GM18873 (cell line): Measurements from ENCODE around the gene GHITM.
"Not testable (repeated sequence)": the region's sequence is repeated elsewhere in the genome, so short reads cannot be mapped to it uniquely, and the experiment has no call there.

Experiments used
- ATAC-seq: cut with Tn5 transposase; IDR thresholded peaks from one replicate; pipeline ENCODE4 v1.9.1; 2021; ENCODE audit warnings: mild to moderate bottlenecking, moderate library complexity, moderate number of reproducible peaks; ENCODE audit not compliant: unreplicated experiment, low FRiP score

The GHITM gene

GRCh38 chr10:84140036-84140379 lies 699 bp downstream of the GHITM start:
- ATAC-seq = peak; percentile 4

GRCh38 chr10:84147347-84147746 lies 8.0 kb downstream of the GHITM start:
- ATAC-seq = no peak

- ATAC-seq = not testable (repeated sequence)
These were observed 8.8 kb downstream of the GHITM start for GRCh38 chr10:84148006-84148597.

DNA sequence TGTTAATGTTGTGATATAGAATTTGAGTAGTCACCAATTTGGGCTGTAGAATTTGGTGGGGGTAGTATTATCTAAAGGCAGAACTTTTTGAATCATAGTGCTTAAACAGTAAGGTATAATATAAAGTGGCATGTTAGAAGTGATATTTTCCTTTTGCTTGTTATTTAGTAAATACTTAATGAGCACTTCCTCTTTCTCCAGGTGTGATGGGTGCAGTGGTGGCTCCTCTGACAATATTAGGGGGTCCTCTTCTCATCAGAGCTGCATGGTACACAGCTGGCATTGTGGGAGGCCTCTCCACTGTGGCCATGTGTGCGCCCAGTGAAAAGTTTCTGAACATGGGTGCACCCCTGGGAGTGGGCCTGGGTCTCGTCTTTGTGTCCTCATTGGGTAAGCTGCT lies 10.5 kb downstream of the GHITM start:
- no peak for ATAC-seq

GRCh38 chr10:84152769-84153168 lies 13.5 kb downstream of the GHITM start:
- no peak for ATAC-seq

GRCh38 chr10:84155521-84155920 lies 16.2 kb downstream of the GHITM start:
- no peak for ATAC-seq

DNA sequence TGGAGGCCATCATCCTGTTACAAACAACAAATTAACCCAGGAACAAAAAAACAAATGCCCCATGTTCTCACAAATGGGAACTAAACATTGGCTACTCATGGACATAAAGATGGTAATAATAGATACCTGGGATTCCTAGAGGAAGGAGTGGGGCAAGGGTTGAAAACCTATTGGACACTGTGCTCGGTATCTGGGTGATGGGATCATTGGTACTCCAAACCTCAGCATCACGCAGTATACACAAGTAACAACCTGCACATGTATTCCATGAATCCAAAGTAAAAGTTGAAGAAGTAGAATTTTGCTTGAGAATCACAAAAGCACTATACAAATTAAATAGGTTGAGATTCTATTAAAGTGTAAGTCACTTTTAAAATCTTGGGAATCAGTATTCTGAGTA lies 16.7 kb downstream of the GHITM start:
- ATAC-seq = no peak

DNA sequence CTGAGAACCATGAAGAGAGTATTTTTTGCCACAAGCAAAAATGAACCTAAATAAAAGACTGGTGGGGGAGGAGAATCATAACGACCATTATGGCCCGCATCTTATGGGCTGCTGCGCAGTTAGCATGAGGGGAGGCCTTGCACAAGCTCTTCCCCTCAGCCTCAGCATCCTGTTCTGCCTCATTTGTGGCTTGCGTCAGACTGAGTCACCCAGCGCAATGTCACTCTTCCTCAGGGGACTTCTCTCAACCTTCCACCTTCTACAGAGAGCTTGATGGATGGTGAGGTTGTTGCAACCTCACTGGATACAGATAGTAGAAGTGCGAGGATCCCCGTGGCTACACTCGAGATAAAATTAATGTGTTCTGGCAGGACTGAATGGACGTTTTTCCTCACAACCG lies 17.5 kb downstream of the GHITM start:
- ATAC-seq = peak; percentile 48

DNA sequence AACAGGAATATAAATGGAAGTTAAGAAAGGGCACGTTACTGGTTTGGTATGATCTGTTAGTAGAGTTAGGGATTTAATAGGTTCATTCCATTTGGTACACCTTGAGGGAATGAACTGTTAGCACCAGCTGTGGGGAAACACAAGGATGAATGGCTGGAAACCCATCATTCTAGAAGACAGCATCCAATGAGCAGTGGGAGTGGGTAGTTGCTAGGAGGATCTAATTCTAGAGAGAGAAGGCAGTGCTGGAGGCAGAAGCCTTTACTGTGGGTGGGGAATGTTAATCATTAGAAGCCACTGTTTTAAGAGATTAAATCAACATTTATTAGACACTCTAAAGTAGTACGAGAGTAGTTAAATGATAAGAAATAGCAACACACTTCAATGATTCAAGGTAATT lies 18.8 kb downstream of the GHITM start:
- ATAC-seq = no peak

GRCh38 chr10:84158550-84158949 lies 19.2 kb downstream of the GHITM start:
- ATAC-seq = no peak

DNA sequence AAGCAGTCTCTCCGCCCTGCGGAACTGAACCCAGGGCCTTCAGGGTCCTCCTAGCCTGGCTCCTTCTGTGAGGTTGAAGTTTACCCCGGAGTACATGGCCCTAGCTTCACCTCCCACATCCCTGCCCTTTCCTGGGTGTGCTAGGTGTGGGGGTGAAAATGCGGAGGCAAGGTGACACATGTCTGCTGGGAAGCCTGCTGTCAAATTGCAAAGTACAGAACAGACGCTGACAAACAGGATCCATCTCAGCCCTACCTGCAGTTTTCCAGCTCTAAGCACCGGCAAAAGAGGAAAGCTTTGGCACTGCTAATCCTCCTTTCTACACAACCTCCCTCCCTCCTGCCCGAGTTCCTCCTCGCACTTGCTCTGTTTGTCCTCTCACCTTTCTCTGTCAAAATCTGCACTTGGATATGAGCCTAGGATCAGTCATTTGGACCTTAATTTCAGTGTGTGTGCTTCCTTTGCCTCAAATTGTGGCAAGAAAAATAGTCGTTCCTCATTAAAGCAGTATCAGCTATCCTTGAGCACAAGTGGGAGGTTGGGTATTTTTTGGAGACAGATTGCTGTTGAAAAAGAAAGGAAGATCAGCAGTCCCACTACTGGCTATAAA lies 19.9 kb downstream of the GHITM start:
- ATAC-seq = no peak

DNA sequence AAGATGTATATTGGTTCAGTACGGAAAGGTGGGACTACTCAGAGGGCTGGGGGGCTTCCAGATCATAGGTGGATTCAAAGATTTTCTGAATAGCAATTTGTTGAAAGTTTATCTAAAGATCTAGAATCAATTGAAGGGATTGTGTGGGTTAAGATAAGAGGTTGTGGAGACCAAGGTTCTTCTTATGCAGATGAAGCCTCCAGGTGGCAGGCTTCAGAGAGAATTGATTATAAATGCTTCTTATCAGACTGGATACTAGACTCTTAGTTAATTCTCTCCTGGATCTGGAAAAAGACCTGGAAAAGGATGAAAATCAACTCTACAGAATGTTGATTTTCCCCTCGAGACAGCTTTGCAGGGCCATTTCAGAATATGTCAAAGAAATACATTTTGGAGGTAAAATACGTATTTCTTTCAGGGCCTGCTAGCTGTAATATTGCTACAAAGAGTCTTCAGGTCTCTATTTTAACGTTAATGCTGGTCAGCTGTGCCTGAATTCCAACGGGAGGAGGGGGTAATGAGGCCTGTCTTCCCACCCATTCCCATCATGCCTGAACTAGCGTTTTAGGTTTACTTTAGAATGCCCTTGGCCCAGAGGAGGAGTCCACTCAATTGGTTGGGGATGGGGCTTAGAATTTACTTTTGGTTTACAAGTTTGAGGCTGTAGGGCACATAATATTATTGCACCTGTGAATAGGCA lies 21.5 kb downstream of the GHITM start:
- ATAC-seq = no peak

DNA sequence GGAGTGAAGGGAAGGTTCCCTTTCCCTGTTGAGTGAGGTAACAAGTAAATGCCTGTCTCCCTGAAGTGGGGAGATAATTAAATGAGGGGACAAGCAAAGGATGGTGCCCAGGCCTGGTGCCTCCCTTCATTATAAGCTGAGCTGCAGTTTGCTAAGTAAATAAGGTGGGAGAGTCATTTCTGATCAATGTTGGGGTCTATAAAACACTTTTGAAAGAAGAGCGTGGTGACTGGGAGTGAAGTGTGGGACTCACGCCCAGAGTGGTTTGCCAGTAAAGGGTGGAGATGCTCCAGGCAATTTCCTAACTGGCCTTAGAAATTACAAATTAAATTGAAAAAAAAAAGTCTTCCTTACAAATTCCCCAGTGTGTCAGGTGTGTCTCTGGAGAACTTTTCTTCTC lies 24.7 kb downstream of the GHITM start:
- ATAC-seq = no peak

DNA sequence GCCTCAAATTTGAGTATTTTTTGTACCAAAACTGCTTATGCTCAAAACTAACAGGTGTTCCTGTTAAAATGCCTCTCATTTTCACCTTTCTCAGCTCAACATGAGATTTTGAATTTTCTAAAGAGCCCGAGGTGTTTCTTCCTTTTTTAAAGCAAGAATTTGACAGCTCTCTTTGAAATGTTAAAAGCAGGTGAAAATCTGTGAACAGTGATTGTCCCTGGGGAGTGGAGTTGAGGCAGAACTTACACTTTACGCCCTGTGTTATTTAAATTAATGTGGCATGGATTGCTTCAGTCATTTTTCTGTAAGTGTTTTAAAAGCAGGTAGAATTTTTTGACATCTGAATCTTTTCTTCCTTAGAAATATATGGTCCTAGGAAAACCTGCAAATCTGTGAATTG lies 25.1 kb downstream of the GHITM start:
- no peak for ATAC-seq

DNA sequence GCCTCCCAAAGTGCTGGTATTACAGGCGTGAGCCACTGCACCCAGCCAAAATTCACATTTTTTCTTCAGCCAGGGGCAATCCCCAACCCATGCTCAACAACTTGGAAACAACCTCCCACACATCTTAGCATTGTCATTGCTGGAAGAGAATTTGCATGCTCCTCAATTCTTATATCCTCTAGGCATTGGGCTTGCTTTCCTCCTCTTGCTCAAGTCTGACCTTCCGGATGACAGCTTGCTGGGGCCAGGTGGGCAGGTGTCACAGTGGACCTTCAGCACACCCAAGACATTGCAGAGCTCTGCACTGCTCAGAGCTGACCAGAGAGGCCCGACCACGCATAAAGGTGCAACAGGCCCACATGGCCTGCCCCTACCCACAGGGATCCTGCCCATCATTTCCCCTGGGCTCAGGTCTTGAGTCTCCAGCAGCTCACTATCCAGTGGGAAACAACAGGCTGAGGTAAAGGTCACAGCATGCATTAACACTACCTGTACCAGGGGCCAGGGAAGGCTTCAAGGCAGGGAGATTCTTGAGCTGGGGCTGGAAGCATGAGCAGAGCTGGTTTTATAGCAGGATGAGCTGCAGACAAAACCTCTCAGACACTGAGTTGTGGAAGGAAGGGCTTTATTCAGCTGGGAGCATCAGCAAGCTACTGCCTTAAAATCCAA lies 27.4 kb downstream of the GHITM start:
- ATAC-seq = peak; percentile 36

- ATAC-seq = not testable (repeated sequence)
These were observed 28.0 kb downstream of the GHITM start for GRCh38 chr10:84167289-84167653.

DNA sequence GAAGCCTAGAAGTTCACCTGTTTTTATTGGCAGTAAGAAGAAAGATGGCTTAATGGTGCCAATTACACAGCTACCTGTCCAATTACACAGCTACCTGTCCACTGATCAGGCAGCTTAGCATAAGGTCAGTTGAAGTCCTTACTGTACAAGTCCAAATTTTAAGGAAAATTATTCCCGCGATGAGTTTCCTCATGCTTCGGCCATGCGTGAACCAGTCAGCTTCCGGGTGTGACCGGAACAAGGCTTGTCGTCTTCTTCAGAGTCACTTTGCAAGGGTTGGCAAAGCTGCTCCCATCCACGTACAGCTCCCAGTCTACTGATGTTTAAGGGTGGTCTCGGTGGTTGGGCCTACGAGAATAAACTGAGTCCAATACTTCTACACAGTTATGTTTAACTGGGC lies 29.1 kb downstream of the GHITM start:
- ATAC-seq = not testable (repeated sequence)

GRCh38 chr10:84171237-84171636 lies 31.9 kb downstream of the GHITM start:
- ATAC-seq = not testable (repeated sequence)

DNA sequence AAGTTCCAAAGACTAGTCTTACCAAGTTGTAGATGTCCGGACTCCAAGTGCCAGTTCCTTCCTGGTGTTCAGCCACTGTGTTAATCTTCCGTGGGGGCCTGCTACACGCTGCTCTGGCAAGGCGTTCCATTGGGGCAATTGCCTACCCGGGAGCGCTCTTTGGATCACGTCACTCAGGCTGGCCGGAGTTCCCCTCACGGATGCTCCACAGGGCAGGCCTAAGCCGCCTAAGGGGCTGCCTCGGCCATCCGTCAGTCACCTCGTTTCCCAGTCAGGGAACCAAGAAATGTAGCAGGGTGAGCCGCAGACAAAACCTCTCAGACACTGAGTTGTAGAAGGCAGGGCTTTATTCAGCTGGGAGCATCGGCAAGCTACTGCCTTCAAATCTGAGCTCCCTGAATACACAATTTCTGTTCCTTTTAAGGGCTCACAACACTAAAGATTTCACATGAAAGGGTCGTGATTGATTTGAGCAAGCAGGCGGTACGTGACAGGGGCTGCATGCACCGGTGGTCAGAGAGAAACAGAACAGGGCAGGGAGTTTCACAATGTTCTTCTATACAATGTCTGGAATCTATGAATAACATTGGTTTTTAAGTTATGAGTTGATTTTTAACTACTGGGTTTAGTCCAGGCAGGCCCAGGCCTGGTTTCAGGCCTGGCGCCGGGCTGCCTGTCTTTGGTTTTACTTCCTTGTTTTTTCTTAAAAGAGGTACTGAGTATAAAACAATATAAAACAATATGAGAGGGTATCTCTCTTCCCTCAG lies 32.6 kb downstream of the GHITM start:
- ATAC-seq = peak; percentile 11

DNA sequence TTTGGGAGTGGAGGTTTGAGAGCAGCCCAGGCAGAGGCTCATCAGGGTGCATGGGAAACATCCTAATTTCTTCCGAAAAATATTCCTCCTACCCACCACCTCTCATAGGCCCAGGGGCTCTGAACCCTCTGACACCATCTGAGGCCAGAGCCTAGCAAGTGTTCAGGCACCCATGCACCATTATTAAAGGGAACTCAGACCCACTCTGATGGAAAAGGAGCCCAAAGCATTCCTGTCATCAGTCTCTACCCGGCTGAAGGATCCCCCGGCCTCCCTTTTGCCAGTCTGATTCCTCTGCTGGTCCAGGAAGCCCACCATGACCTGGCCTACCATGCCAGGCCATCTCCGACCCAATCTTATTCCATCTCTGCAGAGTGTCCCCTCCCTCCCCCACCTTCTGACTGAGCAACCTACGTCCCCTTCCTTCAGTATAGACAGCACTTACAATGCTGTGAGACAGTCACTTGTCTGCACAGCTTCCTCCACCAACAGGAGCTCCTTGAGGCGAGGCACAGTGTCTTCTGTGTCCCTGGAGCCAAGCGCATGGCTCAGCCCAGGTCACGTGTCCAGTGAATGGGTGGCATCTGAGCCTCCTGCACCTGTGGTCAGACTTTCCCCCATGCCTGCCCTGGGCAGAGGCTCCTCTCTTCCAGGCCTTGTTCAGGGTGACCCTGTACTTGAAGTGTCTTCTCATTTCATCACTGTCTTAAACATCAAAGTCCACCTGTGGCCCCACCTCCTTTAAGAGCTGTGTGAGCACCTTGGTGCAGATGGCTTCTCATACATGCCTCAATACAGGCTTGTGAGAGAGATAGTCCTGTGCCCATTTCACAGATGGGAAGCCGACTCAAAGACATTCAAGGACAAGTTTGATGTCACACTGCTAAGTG lies 33.4 kb downstream of the GHITM start:
- peak; percentile 41 for ATAC-seq
